GM19193 (cell line): ENCODE data around the gene FAM163B.

ENCODE experiments used
- POLR2A ChIP-seq: IDR thresholded peaks from 4 replicates; pipeline ENCODE4 v1.6.1; 2011; ENCODE audit not compliant: insufficient read depth, insufficient read length; ENCODE audit errors: extremely low read depth

Gene FAM163B

GRCh38 chr9:133632806-133633680 lies 23.9 kb upstream of the FAM163B start:
- TF ChIP-seq POLR2A = no peak

GRCh38 chr9:133631111-133631510 lies 21.9 kb upstream of the FAM163B start:
- TF ChIP-seq POLR2A = no peak

DNA sequence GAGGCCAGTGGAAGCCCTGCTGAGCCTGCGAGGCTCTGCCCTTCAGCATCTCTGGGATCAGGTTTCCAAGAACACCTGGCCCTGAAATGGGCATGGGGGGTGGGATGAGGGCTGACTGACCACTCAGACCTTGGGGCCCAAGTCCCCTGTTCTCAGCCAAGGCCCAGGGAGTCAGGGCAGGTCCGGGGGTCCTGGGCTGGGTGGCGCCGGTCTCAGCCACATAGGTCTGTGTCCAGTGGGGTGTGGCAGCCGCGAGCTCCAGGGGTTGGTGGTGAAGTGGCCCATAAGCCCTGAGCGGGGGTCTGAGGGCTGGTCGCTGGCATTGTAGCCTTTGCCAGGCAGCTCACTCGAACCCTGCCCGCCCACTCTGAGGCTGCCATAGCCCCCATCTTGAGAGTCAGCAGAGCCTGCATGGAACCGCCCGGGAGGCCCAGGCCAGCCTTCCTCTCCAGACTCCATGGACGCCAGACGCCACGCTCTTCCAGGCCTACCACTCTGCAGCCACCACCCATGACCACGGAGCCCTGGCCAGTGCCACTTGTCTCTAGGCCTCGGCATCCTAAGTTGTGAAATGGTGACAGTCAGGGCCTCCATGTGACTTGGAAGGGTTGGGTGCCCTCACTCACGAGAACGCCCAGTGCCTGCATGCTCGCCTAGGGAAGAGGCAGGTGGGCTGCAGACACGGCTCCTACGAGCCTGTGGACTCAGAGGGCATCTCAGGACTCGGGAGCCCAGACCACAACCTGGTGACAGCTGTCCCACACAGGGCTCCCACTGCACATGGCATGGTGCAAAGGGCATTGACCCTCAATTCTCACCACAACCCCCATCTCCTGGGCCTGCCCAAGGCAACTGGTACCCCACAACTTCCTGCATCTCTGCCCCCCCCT lies 20.3 kb upstream of the FAM163B start:
- no peak for TF ChIP-seq POLR2A

DNA sequence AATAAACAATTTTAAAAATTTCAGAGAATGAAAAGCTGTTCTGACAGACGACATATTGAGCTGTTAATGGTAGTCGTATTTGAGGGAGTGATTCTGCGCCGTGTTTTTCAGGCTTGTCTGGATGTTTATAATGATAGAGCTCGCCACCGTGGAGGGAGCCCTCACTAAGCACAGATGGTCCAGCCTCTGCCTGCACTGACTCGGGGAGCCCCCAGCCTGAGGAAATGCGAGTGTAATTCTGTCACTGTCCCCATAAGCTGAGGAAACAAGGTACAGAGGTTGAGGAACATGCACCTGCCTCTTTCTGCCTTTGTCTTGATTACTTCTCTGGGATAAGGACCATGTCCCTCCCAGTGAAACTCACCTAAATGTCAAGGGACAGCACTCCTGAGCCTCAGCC lies 19.6 kb upstream of the FAM163B start:
- TF ChIP-seq POLR2A = no peak

GRCh38 chr9:133627341-133627740 lies 18.2 kb upstream of the FAM163B start:
- TF ChIP-seq POLR2A = no peak

DNA sequence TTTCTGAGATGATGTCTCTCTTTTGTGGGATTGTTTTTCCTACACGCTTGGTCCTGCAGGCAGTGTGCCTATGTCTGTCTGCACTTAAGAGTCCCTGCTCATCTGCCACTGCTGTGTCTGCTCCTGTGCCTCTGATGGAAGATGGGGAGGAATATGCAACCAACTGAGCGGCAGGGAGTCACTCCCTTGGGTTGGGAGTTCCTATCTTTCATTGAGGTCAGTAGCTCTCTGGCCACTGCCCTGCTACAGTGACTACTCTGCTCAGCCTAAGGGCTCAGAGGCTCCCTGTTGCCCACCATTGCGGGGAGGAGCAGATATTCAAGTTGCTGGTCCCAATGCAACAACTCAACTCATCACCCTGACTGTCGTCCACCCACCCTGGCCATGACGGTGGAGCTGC lies 13.4 kb upstream of the FAM163B start:
- TF ChIP-seq POLR2A = no peak

GRCh38 chr9:133621725-133622267 lies 12.6 kb upstream of the FAM163B start:
- TF ChIP-seq POLR2A = no peak

DNA sequence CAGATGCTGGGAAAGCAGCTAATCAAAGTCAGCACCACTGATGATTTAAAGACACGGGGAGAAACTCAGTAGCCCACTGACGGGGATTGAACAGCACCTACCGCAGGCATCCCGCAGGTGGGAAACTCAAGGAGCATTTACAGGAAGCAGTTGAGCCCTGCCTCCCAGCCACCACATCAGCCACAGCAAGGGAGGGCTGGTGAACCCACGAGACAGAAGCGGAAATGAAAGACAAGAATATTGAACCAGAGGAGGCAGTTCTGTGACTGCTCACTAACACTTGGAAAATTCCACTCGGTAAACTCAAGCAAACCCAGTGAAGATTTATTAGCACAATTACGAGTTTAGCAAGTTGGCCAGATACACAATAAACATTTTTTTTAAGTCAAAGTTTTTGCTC lies 10.6 kb upstream of the FAM163B start:
- TF ChIP-seq POLR2A = no peak

GRCh38 chr9:133618726-133619125 lies 9.5 kb upstream of the FAM163B start:
- no peak for TF ChIP-seq POLR2A

GRCh38 chr9:133616643-133617405 lies 7.6 kb upstream of the FAM163B start:
- no peak for TF ChIP-seq POLR2A

DNA sequence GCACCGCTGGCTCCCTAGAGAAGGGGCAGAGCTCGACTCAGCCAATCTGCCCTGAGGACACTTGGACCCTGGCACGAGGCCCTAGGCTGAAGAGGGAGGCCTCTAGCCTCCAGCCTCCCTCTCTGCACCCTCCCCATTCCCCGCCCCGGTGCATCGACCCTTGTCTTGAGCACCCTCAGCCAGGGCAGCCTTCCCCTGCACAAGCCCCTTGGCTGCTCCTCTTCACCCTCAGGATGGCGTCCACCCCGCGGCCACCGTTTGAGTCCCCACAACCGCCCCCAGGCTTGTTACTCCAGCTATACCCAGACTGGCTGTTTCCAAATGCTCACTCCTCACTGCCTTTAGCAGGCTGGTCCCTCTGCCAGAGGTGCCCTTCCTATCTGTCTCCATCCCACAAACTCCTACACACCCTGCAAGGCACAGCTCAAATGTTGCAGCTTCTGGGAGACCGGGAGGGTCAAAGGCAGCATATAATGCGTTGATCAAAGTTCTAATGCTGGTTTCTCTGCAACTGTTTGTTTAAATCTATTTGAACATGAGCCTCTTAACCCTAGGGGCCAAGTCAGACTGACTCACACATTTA lies 6.5 kb upstream of the FAM163B start:
- no peak for TF ChIP-seq POLR2A

DNA sequence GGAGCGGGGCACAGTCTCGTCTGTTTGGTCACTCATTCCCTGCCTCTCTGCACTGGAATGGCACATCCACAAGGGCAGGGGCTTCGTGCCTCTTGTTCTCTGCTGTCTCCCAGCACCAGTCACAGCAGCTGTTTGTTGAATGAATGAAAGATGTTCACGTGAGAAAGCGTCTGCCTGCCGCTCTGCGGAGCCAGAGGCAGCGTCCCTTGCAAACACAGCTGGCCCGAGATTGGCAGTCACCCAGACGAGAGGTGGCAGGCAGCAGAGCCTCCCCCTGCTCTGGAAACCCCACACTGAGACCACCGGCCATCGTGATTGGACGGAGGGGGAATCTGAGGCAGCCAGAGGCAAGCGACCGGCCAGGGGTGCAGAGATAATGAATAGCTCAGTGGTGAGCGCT lies 6.0 kb upstream of the FAM163B start:
- no peak for TF ChIP-seq POLR2A

- TF ChIP-seq POLR2A = no peak
Observed at GRCh38 chr9:133614678-133615077, 5.5 kb upstream of the FAM163B start.

DNA sequence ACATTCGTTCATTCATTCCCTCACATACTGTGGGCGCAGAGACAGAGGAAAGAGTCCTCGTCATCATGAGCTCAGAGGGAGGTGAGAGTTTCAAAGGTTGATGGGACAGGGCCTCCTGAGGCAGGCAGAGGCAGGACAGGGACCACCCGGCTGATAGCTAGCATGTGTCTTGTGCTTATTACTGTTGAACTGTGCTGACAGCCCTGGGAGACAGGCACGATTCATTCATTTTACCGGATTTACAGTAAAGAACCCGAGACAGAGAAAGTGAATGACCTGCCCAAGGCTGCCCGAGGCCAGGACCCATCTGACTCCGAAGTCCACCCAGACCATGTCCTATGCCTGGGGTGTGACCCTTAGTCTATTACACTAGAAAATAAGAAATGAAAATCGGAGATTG lies 4.9 kb upstream of the FAM163B start:
- no peak for TF ChIP-seq POLR2A
